GM13977 (cell line): ENCODE results near the gene SKI.
"Not testable (repeated sequence)": the region's sequence is repeated elsewhere in the genome, so short reads cannot be mapped to it uniquely, and the experiment has no call there.

ENCODE experiments used
- DNase-seq: peaks from one replicate; pipeline ENCODE4 v3.0.0; 2012; ENCODE audit warnings: low spot score
- in situ Hi-C: fragments of 300-500 bp; cut with MboI; formaldehyde crosslinking; loops from one replicate; pipeline ENCODE4 v1.12.0; 2022; ENCODE audit warnings: low sequenced_read_pairs, low pct_unique_long_range_greater_than_20kb, mixed read lengths, inconsistent platforms; ENCODE audit not compliant: unreplicated experiment
- TF ChIP-seq, protein P1 (sequence below): IDR thresholded peaks from 2 replicates; pipeline ENCODE4 v1.5.1; 2012; ENCODE audit warnings: mild to moderate bottlenecking, control low read depth; ENCODE audit not compliant: insufficient read depth; ENCODE audit errors: extremely low read depth, missing control alignments

The SKI gene

GRCh38 chr1:2330519-2331199 is 102.5 kb downstream of the SKI start:
- in situ Hi-C loops = no loop called here
- no peak for DNase-seq
- TF ChIP-seq, protein P1, sequence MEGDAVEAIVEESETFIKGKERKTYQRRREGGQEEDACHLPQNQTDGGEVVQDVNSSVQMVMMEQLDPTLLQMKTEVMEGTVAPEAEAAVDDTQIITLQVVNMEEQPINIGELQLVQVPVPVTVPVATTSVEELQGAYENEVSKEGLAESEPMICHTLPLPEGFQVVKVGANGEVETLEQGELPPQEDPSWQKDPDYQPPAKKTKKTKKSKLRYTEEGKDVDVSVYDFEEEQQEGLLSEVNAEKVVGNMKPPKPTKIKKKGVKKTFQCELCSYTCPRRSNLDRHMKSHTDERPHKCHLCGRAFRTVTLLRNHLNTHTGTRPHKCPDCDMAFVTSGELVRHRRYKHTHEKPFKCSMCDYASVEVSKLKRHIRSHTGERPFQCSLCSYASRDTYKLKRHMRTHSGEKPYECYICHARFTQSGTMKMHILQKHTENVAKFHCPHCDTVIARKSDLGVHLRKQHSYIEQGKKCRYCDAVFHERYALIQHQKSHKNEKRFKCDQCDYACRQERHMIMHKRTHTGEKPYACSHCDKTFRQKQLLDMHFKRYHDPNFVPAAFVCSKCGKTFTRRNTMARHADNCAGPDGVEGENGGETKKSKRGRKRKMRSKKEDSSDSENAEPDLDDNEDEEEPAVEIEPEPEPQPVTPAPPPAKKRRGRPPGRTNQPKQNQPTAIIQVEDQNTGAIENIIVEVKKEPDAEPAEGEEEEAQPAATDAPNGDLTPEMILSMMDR = no peak

DNA sequence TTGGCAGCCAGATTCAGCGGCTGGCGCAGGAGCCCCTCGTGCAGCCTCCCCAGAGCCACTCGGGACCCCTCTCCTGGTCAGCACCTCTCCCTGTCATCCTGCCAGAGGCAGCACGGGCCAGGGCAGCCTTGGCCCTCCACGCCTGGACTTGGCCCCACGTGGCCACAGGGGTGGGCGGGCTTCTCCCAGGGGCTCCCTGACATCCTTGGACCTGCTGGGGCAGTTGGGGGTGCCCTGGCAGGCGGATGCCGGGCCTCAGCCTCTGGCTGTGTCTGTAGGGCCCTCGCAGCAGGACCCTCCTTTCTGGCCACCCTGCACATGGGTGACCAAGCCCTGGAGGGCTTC is 103.1 kb downstream of the SKI start:
- in situ Hi-C loops = no loop called here
- TF ChIP-seq, protein P1 = no peak
- no peak for DNase-seq

DNA sequence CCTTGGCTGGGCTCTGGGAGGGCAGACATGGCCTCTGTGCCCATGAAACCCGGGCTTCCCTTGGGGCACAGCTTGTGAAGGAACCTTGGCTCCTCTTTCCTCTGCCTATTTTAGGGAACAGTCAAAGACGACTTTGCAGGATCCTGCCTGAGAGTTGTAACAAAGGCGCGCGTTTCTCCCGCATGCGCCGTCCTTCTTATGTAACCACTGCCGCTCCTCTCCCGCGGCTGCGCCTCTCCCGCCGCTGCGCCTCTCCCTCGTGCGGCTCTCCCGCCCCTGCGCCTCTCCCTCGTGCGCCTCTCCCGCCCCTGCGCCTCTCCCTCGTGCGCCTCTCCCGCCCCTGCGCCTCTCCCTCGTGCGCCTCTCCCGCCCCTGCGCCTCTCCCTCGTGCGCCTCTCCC is 103.5 kb downstream of the SKI start:
- DNase-seq, in situ Hi-C loops: not testable (repeated sequence)

DNA sequence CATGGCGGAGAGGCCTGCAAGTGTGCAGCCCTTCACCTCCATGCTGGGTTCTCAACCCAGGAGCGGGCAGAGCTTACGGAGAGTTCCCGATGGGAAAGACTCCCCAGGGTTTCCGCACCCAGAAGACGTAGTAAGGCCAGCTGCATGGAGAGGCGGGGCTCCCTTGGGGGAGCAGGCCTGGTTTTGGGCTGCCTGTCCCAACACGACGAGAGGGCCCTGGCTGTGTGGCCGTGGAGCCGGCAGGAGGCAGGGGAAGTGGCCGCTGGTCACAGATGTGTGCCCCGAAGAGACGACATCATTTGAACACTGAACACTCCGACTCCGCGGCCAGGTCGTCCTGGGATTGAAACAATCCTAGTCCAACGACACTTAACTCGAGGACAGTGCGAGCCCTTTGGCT is 106.2 kb downstream of the SKI start:
- DNase-seq = no peak
- TF ChIP-seq, protein P1 = no peak
- in situ Hi-C loops = no loop called here

DNA sequence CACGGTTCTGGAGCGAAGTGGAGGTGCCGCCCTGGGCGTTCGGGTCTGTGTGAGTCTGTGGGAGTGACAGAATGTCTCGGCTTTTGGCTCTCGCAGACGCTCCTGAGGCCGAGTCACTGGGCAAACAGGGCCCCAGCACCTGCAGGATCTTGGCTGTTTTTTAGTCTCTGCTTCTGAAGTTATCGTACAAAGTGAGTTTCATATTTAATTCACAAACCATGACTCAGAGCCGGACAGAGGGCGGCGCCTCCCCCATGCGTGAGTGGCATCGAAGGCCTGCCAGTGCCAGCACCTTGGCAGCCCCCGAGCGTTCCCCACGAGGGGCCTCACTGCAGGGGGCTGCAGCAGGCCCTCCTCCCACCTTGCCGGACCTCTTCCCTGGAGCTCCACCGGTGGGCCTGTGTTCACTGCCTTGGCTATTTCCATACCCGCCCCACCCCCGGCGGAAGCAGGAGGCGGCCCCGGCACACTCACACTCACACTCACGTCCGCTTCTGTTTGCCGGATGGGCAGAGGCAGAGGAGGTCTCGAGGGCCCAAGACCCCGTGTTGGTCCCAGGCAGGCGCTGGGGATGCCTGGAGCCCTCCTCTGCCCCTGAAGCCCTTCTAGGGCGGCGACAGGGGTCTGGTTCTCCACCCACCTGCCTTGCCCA is 106.9 kb downstream of the SKI start:
- in situ Hi-C loops = no loop called here
- TF ChIP-seq, protein P1 = no peak
- no peak for DNase-seq

DNA sequence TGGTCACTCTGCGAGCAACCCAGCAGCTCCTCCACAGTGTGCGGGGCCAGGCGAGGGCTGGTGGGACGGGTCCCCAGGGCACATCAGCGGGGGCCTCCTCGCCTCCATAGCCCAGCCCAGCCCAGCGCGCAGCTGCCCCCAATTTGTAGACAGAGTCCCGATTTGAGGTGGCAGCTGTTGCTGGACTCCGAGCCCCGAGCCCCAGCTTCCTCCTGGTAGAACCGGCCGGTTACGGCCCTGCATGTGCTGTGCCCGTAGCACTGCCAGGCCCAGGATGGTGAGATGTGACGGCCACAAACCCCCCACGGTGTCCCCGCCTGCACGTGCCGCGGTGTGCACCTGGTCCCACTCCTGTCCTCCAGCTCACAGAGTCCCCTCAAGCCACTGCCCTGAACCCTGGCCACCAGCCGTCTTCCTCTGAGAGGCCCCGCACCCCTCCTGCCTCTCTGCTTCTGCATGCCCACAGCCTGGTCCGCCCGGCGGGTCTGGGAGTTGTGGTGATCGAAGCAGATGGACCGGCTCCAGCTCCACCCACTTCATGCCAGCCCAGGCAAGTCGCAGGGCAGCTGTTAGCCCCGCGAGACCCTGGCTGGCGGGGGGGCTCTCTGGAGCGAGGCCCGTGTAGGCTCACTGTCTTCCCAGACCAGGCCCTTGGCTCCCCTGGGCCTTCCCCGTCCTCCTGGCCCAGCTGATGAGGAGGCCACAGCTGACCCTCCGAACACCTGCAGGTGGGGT is 107.8 kb downstream of the SKI start:
- in situ Hi-C loops = no loop called here
- TF ChIP-seq, protein P1 = no peak
- DNase-seq = no peak

- TF ChIP-seq, protein P1 = no peak
- no peak for DNase-seq
- in situ Hi-C loops = no loop called here
These were observed 108.4 kb downstream of the SKI start for GRCh38 chr1:2336499-2336898.
